Right lobe of liver (tissue), 4 donors: ENCODE data around the gene ROR2.

Experiments used
- CTCF ChIP-seq, 4 donors: fragments of 200-600 bp in 3 of 4; fragments of 450-650 bp in 1 of 4; IDR thresholded peaks; one replicate each; pipeline versions ENCODE4 v1.5.1 to v1.8.0; 2016 to 2022; ENCODE audit warnings: antibody characterized with exemption in 4 of 4, mild to moderate bottlenecking in 2 of 4
- POLR2A ChIP-seq: fragments of 450-650 bp; IDR thresholded peaks from one replicate; pipeline ENCODE4 v1.6.1; 2017; ENCODE audit warnings: antibody characterized with exemption, mild to moderate bottlenecking
- donor health status: DM: no; HTN: no; CAD: no.
- donor health status: DM: no; HTN: no; CAD: no.
- donor health status: DM: no; HTN: yes; CAD: no.

- TF ChIP-seq CTCF (IDR thresholded peaks at IDR 0.05) (no peak), POLR2A (no peak)
These were observed 32.6 kb downstream of the ROR2 start for GRCh38 chr9:91917436-91917835.
